SK-N-MC (cell line): ENCODE data around the gene LRRC9.

Source experiments
- FOXP2 ChIP-seq: optimal IDR thresholded peaks from 2 replicates; pipeline ENCODE3; 2011; ENCODE audit warnings: mild to moderate bottlenecking, moderate library complexity; ENCODE audit not compliant: insufficient read depth; ENCODE audit errors: extremely low read length, control extremely low read depth
- POLR2AphosphoS5 ChIP-seq: IDR thresholded peaks from 2 replicates; pipeline ENCODE4 v1.6.1; 2012; ENCODE audit warnings: mild to moderate bottlenecking, low read depth, low read length, borderline replicate concordance

- TF ChIP-seq POLR2AphosphoS5 = no peak
- TF ChIP-seq FOXP2 = no peak
Measured at GRCh38 chr14:59904184-59904583, 15.8 kb upstream of the LRRC9 start.
